ENCODE results near the gene RPLP1.

DNA sequence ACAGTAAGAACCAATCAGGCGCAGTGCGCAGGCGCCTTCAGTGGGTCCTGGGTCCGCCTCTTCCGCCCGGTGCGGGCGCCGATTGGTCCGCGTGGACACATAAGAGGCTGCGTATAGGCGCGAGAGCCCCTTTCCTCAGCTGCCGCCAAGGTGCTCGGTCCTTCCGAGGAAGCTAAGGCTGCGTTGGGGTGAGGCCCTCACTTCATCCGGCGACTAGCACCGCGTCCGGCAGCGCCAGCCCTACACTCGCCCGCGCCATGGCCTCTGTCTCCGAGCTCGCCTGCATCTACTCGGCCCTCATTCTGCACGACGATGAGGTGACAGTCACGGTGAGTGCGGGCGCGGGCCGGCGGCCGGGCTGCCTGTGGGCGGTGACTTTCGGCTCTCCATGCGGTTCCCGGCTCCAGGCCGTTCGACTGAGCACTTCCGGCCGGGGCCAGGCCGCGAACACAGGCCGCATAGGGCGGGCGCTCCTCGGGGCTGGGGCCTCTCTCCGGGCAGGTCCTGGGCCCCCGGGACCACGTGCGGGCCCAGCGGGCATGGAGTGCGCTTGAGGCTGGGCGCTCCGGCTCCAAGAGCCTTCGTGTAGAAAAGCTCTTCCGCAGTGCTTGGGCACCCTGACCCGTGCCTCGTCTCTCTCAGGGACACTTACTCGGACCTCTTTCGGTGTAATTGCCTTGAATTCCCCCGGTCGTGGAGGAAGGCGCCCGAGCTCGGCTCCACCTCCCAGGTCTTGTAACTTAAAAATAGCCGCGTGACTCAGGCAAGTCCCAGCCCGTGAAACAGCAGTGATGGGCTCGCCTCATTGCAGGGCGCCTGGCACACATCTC lies at the start of gene RPLP1:
- TF ChIP-seq POLR2A (IDR thresholded peaks at IDR 0.05) = peak; percentile 90 to 92
- TF ChIP-seq, protein P1, sequence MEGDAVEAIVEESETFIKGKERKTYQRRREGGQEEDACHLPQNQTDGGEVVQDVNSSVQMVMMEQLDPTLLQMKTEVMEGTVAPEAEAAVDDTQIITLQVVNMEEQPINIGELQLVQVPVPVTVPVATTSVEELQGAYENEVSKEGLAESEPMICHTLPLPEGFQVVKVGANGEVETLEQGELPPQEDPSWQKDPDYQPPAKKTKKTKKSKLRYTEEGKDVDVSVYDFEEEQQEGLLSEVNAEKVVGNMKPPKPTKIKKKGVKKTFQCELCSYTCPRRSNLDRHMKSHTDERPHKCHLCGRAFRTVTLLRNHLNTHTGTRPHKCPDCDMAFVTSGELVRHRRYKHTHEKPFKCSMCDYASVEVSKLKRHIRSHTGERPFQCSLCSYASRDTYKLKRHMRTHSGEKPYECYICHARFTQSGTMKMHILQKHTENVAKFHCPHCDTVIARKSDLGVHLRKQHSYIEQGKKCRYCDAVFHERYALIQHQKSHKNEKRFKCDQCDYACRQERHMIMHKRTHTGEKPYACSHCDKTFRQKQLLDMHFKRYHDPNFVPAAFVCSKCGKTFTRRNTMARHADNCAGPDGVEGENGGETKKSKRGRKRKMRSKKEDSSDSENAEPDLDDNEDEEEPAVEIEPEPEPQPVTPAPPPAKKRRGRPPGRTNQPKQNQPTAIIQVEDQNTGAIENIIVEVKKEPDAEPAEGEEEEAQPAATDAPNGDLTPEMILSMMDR (IDR thresholded peaks at IDR 0.05) = no peak
